GM21723 (cell line): ENCODE measurements around the gene USP28.
"Not testable (repeated sequence)": the region's sequence is repeated elsewhere in the genome, so short reads cannot be mapped to it uniquely, and the experiment has no call there.

Source experiments
- ATAC-seq: cut with Tn5 transposase; IDR thresholded peaks from one replicate; pipeline ENCODE4 v1.9.1; 2021; ENCODE audit warnings: mild to moderate bottlenecking, moderate library complexity; ENCODE audit not compliant: unreplicated experiment

Gene USP28

DNA sequence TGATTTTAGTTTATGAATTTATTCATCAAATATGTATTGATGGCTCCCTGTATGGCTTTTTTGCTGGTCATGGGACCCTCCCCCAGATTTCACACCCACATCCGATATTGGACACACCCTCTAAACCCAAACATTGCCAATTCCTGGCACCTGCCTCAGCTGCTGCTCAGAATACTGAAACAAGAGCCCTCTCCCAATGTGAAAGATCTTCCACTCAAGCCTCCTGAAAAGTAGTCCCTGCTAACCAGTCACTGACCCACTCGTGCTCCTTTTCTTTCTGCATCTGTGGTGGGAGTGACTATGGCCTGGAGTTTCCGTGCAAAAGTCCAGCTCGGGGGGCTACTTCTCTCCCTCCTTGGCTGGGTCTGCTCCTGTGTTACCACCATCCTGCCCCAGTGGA lies 95.9 kb downstream of the USP28 start, which contains the start of gene CLDN25:
Gene CLDN25 (plus strand): TSS at position 301 of the 400 bp plus-strand sequence. CDS start 0 bp downstream, at position 301.
- no peak for ATAC-seq

- no peak for ATAC-seq
Measured at GRCh38 chr11:113778111-113778910, 97.1 kb downstream of the USP28 start.

- ATAC-seq, result no peak
Measured at GRCh38 chr11:113774174-113774503, 101.2 kb downstream of the USP28 start.

DNA sequence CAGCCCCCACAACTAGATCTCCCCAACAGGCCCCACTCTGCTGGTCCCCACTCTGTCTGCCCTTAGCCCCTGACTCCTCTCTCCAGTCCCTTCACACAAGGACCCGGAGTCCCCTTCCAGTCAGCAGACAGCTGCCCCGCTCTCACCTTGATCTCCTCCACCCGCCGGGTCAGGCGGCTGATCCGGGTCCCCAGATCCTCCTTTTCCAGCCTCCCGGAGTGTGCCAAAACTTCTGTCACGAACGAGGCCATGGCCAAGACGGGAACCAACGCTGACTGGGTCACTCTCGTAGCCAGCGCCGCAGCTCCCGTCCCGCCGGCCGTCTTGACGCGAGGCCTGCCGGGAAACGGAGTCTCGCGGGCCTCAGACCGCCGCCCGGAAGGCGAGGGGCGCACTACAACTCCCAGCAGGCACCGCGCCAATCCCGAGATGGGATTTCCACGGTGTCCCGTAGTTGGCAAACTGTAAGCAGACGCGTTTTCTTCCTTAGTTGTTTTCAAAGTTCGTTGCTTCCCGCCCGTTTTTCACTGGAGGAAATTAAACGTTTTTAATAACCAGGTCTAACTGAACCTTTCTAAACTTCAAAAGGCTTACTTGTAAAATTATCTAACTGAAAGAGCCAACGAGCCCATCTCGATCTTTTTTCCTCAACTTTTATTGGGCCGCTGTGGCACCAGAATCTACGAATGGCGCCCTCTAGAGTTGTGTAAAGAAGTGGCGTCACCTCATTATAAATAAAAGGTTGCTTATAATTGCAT lies 101.8 kb downstream of the USP28 start, which contains the start of gene ZW10:
Gene ZW10 (minus strand): TSS at position 277 of the 758 bp plus-strand sequence. CDS start 26 bp downstream, at position 251.
- peak; percentile 98 for ATAC-seq

GRCh38 chr11:113773092-113773415 lies 102.3 kb downstream of the USP28 start:
- ATAC-seq, result no peak

DNA sequence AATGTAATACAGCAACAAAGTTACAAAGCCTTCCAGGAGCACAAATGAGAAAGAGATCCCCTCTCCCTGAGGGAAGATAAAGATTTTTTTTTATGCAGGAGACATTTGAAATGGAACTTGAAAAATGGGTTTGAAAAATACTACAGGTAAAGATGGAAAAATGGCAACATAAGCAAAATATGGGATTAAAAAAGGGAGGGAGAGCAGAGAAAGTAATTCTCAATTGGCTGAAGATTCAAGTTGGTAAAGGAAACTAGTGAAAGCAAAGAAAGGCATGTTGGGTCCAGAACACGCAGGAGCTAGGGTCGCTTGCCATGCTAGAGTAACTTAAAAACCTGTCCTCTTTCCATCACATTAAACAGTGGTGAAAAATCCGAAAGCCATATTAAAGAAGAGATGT lies 103.4 kb downstream of the USP28 start:
- no peak for ATAC-seq

DNA sequence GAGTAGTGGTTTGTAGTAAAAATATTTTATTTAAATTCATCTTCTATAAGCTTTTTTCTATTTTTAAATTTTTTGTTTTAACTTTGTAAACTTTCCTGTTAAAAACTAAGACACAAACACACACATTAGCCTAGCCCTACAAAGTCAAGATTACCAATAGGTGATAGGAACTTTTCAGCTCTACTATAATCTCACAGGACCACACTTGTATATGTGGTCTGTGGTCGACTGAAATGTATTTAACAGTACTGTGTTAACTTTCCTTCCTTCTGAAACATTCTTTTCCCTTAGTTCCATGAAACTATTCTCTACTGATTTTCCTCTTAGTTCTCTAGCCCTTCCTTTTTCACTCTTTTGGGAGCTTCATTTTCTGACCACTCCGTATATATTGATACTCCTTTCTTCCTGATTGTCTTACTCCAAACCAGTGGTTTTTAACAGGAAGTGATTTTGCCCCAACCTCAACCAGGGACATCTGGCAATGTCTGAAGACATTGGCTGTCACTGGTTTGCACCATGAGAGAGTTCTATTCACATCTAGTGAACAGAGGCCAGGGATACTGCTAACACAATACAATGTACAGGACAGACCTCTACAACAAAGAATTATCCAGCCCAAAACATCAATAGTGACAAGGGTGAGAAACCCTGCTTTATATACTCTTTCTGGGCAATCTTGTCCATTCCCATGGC lies 110.7 kb downstream of the USP28 start:
- no peak for ATAC-seq

DNA sequence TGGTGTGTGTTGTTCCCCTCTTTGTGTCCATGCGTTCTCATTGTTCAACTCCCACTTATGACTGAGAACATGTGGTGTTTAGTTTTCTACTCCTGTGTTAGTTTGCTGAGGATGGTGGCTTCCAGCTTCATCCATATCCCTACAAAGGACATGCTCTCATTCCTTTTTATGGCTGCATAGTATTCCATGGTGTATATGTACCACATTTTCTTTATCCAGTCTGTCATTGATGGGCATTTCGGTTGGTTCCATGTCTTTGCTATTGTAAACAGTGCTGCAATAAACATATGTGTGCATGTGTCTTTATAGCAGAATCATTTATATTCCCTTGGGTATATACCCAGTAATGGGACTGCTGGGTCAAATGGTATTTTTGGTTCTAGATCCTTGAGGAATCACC lies 112.3 kb downstream of the USP28 start:
- ATAC-seq, result not testable (repeated sequence)

- ATAC-seq, result no peak
Measured at GRCh38 chr11:113760241-113760640, 115.1 kb downstream of the USP28 start.

GRCh38 chr11:113752932-113753331 lies 122.4 kb downstream of the USP28 start:
- no peak for ATAC-seq
